UCSD-AML1 (cell line): ENCODE measurements around the gene PPM1H.

Experiments
- DNase-seq: peaks from one replicate; lab custom pipeline; 2025; ENCODE audit not compliant: unreplicated experiment; lab: John Stamatoyannopoulos, UW

The PPM1H gene

GRCh38 chr12:62876938-62877548, 57.9 kb downstream of the PPM1H start:
- DNase-seq = no peak

DNA sequence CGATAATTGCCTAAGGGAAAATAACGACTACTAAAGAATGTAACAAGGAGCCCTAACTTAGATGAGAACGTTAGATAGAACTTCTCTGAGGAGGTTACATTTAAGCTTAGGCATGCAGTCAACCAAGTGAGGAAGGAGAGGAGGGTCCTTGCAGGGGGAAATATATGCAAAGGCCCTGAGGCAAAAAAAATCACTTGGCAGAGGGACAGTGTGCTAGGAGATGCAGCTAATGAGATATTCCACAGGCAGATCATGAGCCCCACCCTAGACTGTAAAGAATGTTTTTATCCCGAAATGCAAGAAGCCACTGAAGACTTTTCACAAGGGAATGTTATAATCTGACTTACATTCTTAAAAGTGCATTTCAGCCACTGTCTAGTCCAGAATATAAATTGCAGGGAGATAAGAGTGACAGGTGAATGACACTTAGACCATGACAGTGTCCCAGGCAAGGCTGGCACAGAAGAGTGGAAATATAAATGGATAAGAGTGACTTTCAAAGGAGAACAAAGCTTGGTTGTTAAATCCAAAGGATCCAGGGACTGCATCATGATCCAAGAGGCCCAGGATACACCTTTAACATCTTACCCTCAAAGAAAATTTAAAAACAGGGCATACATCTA, 61.0 kb downstream of the PPM1H start:
- DNase-seq = no peak

DNA sequence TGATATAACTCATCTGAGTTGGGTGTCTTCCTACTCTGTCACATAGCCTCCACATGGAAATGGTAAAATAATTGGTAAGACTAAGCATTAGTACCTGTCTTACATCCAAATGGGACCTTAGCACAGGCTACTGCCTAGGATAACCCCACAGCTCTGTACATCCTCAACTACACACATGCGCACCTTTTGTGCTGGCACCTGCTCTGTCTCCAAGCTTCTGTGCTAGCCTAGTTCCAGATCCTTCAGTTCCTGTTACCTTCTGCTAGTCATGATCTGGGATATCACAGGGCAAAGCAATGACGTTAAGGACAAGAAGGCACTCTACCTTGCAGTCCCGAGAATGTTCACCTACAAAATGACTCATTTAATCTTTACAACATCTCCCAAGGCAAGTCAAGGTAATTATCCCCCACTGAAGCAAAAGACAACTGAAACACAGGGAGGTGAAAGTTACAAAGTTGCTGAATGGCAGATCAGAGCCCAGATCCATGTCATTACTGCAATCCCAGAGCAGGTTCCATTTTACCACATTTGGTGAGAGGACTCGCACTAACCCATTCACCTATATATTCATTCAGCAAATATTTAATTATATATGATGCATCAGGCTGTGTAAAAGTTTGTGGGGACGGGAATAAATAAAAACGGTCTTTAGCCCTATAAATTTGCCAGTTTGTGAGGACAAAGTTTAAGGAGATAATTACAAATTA, 61.7 kb downstream of the PPM1H start:
- no peak for DNase-seq

DNA sequence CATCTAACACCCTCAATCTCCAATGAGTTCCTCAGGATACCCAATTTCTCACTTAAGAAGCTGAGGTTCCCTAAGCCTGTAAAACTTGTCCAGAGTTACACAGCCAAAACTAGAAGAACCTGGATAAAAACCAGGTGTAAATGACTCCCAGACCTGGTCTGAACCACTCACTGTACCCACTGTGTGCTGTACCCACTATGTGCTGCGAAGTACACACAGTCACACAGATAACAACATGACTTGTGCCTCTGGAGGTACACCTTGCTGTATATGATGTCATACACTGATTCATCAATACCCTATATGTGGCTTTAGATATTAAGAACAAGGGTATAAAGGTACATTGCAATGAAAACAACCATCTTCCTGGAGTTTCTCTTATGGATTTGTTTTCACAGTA, 66.1 kb downstream of the PPM1H start:
- DNase-seq = no peak

DNA sequence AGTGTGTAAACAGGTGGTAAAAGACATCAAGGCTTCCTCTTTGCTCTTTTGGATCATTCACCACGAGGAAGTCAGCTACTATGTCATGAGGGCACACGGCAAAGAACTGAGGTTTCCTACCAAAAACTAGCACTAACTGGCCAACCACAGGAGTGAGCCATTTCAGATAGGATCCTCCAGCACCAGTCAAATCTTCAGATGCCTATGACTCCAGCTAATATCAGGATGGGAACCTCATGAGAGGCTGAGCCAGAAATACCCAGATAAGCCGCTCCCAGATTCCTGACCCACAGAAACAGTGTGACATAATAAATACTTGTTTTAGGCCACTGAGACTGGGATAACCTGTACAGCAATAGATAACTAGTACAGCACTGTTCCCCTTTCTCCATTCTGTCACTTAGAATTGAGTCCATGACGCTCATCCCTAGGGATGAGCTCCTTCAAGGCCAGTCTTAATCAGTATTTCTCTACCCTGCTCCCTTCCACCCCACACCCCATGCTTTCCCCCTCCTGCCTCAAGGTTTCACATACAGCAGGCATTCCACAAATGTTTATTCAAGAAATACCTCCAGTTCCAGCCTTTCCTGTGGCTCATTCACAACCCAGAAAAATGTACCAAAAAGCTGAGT, 68.4 kb downstream of the PPM1H start:
- no peak for DNase-seq

DNA sequence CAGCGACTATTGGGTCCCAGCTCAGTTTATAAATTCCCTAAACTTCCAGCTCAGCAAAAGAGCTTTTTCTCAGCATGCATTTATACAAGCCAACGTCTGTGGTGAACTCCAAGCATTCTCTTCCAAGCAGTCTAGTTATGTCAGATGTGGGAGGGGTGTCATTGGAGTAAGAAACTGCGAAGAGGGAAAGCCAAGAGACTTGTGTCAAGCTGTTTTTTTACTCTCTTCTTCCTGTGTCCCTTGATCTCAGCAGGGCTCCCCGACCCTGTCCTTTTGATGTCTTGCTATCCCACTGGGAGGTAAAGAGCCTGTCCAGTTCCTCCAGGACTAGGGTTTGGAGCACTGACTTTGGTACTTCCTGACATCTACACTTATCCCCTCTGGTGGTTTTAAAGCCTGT, 69.0 kb downstream of the PPM1H start:
- DNase-seq = no peak

DNA sequence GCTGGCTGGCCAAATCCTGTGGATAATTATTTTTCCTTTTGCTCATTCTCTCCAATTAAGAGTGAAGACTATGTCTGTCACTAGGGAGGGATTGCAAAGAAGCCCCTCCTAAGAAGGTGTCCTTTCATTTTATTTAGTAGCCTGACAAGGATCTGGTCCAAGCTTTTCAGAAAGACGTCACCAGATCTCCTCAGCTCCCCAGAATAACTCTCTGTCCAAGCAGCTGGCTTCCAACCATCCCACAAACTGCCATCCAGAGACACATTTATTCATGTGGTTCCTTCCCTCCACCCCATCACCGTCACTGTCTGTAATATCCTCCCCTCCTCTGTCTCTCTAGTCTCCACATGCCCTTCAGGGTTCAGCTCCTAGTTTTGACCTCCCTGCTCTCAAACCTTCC, 69.9 kb downstream of the PPM1H start:
- DNase-seq = no peak

GRCh38 chr12:62862259-62862881, 72.6 kb downstream of the PPM1H start:
- no peak for DNase-seq

DNA sequence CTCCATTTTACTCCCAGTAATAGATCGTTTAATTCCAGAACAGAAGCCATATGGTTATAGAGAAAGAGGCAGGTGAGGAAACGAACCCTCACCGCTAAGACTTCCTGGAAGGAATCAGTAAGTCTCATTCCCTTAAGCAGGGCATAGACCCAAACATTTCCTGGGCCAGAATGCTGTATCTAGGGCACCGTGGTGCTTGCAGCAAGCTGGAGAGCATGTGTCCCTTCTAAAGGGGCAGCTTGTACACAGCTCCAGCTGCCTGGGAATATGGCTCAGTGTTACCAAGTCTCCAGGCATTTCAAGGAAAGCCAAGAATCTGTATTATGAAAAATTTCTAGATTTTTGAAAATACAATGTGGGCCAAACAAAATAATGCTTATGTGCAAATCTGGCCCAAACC, 73.4 kb downstream of the PPM1H start:
- no peak for DNase-seq

DNA sequence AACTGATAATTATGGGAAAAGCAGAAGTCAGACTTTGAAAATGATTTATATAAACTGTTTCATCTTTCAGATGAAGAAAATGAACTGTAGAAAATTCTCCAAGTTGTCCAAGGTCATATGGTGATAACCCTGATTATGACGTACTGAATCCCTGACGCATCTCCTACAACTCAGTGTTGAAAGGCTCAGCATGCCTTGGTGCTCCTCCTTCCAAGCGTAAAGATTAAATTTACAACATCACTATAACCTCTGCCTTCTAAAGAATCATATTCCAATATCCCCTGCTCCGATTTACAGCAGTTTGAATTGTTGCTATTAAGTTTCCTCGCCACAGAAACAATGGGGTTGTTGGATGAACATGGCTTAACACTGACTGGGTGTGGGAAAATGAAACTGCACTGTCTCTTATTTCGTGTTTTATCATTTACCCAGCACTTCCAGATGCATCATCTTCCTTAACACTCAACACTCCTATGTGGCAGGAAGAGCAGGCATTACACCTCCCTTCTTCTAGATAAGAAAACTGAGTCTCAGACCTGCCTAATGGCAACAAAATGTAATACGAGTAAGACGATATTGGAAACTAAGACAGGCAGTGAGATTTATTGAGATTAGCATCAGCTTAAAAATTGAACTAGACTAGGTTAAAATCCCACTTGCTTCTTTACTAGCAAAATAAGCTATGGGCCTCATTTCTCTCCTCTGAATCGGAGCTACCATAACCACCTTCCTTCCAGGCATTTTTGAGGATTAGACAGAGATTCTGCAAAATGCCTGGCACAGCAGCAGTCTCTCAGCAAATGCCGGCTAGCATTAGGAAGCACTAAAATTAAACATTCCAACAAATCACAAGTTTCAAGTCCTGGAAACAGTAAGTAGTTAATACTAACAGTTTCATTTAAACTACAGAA, 74.2 kb downstream of the PPM1H start:
- DNase-seq = no peak

- no peak for DNase-seq
Measured at GRCh38 chr12:62860020-62860419, 74.9 kb downstream of the PPM1H start.

DNA sequence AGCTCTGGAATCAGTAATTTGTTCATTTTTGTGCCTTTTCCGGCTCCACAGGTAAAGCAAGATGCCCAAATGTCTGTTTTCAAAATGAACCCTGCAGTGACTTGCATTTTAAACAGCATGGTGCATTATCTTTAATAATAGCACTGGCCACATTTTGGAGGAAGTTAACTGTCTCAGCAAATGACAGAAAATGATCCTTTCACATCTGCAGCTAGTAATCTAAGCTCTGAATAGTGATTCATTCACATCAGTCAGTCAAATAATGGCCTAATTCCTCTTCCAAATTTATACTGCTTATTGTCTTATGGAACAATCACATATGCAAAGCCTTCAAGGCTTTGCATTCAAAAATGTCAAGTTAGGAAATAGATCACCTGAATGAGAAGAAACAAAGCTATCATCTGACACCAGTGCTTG, 75.6 kb downstream of the PPM1H start:
- no peak for DNase-seq

- no peak for DNase-seq
Measured at GRCh38 chr12:62856454-62856853, 78.5 kb downstream of the PPM1H start.

DNA sequence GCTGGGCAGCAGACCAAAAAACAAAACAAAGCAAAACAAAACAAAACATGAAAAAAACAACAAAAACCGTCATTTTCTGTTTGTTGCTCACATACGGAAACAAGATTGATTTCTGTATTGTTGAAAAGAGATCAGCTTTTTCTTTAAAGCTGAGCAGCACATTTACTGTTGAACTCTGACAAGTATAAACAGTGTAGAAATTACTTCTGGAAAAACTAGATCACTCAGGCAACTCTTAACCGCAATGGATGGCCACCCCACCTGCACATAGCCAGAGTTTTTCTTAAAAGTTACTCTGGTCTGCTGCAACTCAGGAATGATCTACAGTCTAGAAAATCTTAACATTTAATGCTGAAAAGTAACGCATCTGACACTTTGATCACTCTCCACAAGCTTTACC, 80.9 kb downstream of the PPM1H start:
- DNase-seq = no peak

GRCh38 chr12:62849398-62849797, 85.6 kb downstream of the PPM1H start:
- no peak for DNase-seq

DNA sequence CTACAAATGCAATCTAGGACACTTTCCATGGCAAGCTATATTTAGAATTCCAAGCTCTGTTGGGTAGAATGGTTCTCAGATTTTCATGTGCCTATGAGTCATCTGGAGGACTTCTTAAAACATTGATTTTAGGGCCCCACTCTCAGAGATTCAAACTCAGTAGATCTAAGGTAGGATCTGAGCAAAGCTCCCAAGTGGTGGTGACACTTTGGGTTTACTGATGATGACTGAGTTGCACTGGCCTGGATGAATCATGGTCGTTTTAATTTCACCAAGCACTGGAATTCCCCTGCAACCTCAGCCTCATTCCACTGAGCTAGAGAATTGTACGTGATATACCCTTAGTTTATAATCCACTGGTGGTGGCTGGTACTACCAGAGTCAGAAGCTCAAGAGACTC, 86.5 kb downstream of the PPM1H start:
- no peak for DNase-seq

DNA sequence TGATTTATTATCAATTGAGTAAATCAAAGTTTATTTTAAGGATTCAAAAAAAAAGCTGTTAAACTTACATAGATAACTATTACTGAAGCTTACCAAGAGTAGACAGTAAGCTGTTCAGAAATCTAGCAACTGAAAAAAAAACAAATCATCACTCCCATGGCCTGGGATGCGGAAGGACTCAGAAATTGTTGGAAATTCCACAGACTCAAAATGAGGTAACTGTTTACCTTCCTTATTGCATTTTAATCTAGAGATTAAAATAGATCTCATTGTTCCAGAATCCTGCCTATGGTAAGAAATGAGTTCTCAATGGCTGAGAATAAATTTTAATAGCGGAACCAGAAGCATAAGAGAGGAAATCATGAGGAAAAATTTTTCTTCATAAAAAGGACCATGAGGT, 87.2 kb downstream of the PPM1H start:
- DNase-seq = no peak

- DNase-seq = no peak
Measured at GRCh38 chr12:62846491-62846890, 88.5 kb downstream of the PPM1H start.

DNA sequence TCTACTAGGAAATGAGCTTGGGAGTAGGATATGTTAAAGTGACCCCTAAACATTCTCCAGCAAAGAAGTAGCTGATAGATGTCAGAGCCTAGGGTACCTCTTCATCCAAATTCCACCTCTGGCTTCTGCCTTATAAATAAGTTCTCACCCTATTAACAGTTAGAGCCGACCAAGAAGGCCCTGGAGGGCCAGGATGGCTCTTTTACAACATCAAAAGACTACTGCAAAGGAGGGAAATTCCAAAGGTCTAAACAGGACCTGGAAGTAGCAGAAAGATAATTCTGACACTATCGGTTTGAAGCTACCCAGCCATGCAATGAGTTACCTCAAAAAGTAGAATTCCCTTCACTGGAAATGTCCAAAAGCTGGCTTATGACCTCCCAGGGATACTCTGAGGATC, 90.0 kb downstream of the PPM1H start:
- no peak for DNase-seq

DNA sequence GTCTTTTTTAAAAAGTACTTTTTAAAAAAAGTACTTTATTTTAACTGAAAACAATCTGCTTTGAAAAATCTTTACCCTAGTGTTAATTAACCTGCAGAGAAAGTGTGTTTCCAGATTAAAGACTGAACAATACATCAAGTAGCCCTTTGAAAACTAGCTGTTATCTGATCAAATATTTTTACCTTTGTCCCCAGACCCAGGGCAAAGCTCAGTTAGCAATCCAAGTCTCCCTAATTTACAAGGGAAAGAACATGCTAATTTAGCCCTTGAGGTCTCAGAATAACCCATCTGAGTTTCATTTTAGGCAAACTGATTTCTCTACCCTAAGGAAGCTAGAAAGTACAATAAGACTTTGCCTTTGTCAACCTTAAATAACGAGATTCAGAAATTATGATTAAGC, 91.2 kb downstream of the PPM1H start:
- no peak for DNase-seq

DNA sequence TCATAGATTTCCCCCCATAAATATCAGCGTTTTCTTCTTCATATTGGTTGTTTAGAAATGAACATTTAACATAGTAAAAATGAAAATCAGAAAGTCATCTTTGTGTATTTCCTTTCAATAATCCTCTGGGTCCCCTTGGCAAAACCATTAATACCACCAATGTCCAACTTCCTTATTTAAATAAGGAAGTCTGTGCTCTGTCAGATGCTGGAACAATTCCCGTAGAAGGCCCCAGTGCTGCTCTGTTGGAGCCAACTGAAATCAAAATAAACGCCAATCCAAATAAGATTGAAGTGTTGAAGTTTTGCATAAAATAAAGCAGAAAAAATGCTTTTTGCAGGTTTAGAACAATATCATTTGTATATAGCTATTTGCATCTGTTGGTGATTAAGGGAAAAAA, 93.1 kb downstream of the PPM1H start:
- DNase-seq = no peak
